Transverse colon (tissue), 4 donors: ENCODE results near the gene CREB5.

Source experiments
- CTCF ChIP-seq, 5 experiments: fragments of 200-600 bp in 3 of 5; fragments of 450-650 bp in 2 of 5; sonication (generic) in 3 of 5; IDR thresholded peaks; 1 replicate in 2 of 5; 2 replicates in 3 of 5; pipeline ENCODE4 v1.5.1; 2016 to 2017; ENCODE audit warnings: antibody characterized with exemption in 5 of 5, inconsistent platforms in 3 of 5, mild to moderate bottlenecking in 2 of 5, moderate library complexity in 1 of 5
- EP300 ChIP-seq: sonication (generic); formaldehyde crosslinking; IDR thresholded peaks from one replicate; pipeline ENCODE4 v1.6.1; 2017; ENCODE audit warnings: antibody characterized with exemption, low read depth
- POLR2A ChIP-seq: fragments of 450-650 bp; IDR thresholded peaks from one replicate; pipeline ENCODE4 v1.6.1; 2016; ENCODE audit warnings: antibody characterized with exemption, mild to moderate bottlenecking, moderate library complexity
- POLR2AphosphoS5 ChIP-seq, 3 donors: sonication (generic); formaldehyde crosslinking; IDR thresholded peaks; one replicate each; pipeline ENCODE4 v1.6.1; 2016; ENCODE audit warnings: antibody characterized with exemption in 3 of 3

- no peak for TF ChIP-seq CTCF (IDR thresholded peaks at IDR 0.05)
- TF ChIP-seq POLR2AphosphoS5 (IDR thresholded peaks at IDR 0.05), result no peak
- TF ChIP-seq EP300, result no peak
- TF ChIP-seq POLR2A, result no peak
Observed at GRCh38 chr7:28799619-28800018, 387.3 kb downstream of the CREB5 start.
